Endodermal cell (in vitro differentiated cells): ENCODE results near the gene SULT1A2. TPM values are rescaled to one million over a fixed set of nuclear protein-coding genes. Genes with fewer than 3 reads are reported as not detected.

Experiments used
- DNase-seq: peaks from one replicate; pipeline ENCODE4 v3.0.0-alpha.2; 2017
- H3K27ac ChIP-seq: 2 replicates; pipeline ENCODE4 v1.5.1; 2013; ENCODE audit warnings: mild to moderate bottlenecking, low read depth, low read length, moderate library complexity
- H3K27me3 ChIP-seq: 2 replicates; pipeline ENCODE4 v1.6.1; 2013; ENCODE audit warnings: mild to moderate bottlenecking, low read length, moderate library complexity; ENCODE audit not compliant: insufficient read depth, control insufficient read depth, poor library complexity, severe bottlenecking
- H3K36me3 ChIP-seq: 2 replicates; pipeline ENCODE4 v1.7.0; 2013; ENCODE audit warnings: mild to moderate bottlenecking, low read length, moderate library complexity; ENCODE audit not compliant: control insufficient read depth, insufficient read depth
- H3K4me1 ChIP-seq: one replicate; pipeline ENCODE4 v1.7.0; 2013; ENCODE audit warnings: low read length; ENCODE audit not compliant: control insufficient read depth, insufficient read depth
- H3K4me3 ChIP-seq: 2 replicates; pipeline ENCODE4 v1.5.1; 2013; ENCODE audit warnings: mild to moderate bottlenecking, low read length, moderate library complexity
- H3K9ac ChIP-seq: 2 replicates; pipeline ENCODE4 v1.6.1; 2013; ENCODE audit warnings: mild to moderate bottlenecking, low read length, moderate library complexity; ENCODE audit not compliant: poor library complexity, severe bottlenecking; ENCODE audit errors: extremely low read depth
- H3K9me3 ChIP-seq: 2 replicates; pipeline ENCODE4 v1.6.1; 2013; ENCODE audit warnings: mild to moderate bottlenecking, low read length, moderate library complexity; ENCODE audit not compliant: control insufficient read depth
- H3K27ac Mint-ChIP-seq: 2 replicates; pipeline ENCODE4 v1.8.0; 2020; ENCODE audit warnings: mixed read lengths
- H3K27me3 Mint-ChIP-seq: 2 replicates; pipeline ENCODE4 v1.8.0; 2021; ENCODE audit warnings: mild to moderate bottlenecking, mixed read lengths; ENCODE audit not compliant: insufficient read depth
- H3K36me3 Mint-ChIP-seq: 2 replicates; pipeline ENCODE4 v1.8.0; 2020; ENCODE audit warnings: low read depth, mixed read lengths
- H3K4me1 Mint-ChIP-seq: 2 replicates; pipeline ENCODE4 v1.8.0; 2020; ENCODE audit warnings: mixed read lengths
- H3K4me3 Mint-ChIP-seq: 2 replicates; pipeline ENCODE4 v1.8.0; 2020; ENCODE audit warnings: mild to moderate bottlenecking, moderate library complexity, mixed read lengths
- H3K9me3 Mint-ChIP-seq: 2 replicates; pipeline ENCODE4 v1.8.0; 2020; ENCODE audit warnings: mild to moderate bottlenecking, mixed read lengths
- WGBS, 2 experiments: methylation state at CpG; one replicate each; pipeline versions ENCODE4 v1.1.5 to v1.1.7; 2013; ENCODE audit warnings: missing lambda C conversion rate in 2 of 2, mixed read lengths in 1 of 2; ENCODE audit not compliant: insufficient coverage in 1 of 2, insufficient read length in 1 of 2; 5-methylcytosine and 5-hydroxymethylcytosine counted together
- total RNA-seq, 2 donors: library from RNA; stranded (reverse); fragmentation: NEBNext Ultra II Directional in 1 of 2; extraction: Animal tissue kit (Norgen Biotek cat#: 25700) in 1 of 2; gene quantifications; 2 replicates in 1 of 2; 3 replicates in 1 of 2; pipeline ENCODE4 v1.2.1, GENCODE V29; 2021
- TF ChIP-seq, protein P1 (sequence below): fragments of 200-600 bp; sonication (generic); conservative IDR thresholded peaks from 2 replicates; pipeline ENCODE4 v1.5.0; 2021; ENCODE audit warnings: antibody characterized with exemption, mild to moderate bottlenecking

SULT1A2 gene
- total RNA-seq, 2 donors from 2014 or later = 0.29 to 1.9 TPM

DNA sequence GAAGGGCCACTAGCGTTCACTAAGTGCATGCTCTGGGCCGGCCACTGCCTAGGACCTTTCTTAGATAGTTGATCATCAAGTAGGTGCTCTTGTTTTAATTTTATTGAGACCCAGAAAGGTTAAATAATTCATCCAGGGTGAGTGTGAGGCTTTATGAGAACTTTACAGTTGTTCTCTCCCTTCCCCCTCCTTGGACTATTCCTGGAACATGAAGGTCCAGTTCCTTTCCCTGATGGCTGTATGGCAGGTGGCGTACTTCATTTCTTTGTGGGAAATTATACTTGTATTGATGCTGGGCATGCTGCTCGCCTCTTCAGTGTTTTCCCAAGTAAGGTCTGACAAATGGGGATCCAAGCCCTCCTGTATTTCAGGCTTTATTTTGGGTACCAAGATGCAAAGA, 34.7 kb downstream of the SULT1A2 start:
- DNase-seq = no peak
- WGBS, 2 experiments = 92 to 97% methylated on average over 2 to 4 of the region's 4 CpGs
- Histone ChIP-seq H3K27me3 (no peaks in the 10 kb centered on the region), H3K9ac (no peak overlapping the region), H3K27ac (no peak overlapping the region), H3K4me3 (no peak overlapping the region), H3K9me3 (peaks cover 2% of the 10 kb centered on the region), H3K36me3 (peaks cover 9% of the 10 kb centered on the region), H3K4me1 (no peaks in the 10 kb centered on the region)
- TF ChIP-seq, protein P1, sequence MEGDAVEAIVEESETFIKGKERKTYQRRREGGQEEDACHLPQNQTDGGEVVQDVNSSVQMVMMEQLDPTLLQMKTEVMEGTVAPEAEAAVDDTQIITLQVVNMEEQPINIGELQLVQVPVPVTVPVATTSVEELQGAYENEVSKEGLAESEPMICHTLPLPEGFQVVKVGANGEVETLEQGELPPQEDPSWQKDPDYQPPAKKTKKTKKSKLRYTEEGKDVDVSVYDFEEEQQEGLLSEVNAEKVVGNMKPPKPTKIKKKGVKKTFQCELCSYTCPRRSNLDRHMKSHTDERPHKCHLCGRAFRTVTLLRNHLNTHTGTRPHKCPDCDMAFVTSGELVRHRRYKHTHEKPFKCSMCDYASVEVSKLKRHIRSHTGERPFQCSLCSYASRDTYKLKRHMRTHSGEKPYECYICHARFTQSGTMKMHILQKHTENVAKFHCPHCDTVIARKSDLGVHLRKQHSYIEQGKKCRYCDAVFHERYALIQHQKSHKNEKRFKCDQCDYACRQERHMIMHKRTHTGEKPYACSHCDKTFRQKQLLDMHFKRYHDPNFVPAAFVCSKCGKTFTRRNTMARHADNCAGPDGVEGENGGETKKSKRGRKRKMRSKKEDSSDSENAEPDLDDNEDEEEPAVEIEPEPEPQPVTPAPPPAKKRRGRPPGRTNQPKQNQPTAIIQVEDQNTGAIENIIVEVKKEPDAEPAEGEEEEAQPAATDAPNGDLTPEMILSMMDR = no peak
- Mint-ChIP-seq H3K9me3 (peaks cover 16% of the 10 kb centered on the region), H3K27ac (no peak overlapping the region), H3K4me3 (no peak overlapping the region), H3K27me3 (no peaks in the 10 kb centered on the region), H3K4me1 (peaks cover 6% of the 10 kb centered on the region), H3K36me3 (peaks cover 42% of the 10 kb centered on the region)

DNA sequence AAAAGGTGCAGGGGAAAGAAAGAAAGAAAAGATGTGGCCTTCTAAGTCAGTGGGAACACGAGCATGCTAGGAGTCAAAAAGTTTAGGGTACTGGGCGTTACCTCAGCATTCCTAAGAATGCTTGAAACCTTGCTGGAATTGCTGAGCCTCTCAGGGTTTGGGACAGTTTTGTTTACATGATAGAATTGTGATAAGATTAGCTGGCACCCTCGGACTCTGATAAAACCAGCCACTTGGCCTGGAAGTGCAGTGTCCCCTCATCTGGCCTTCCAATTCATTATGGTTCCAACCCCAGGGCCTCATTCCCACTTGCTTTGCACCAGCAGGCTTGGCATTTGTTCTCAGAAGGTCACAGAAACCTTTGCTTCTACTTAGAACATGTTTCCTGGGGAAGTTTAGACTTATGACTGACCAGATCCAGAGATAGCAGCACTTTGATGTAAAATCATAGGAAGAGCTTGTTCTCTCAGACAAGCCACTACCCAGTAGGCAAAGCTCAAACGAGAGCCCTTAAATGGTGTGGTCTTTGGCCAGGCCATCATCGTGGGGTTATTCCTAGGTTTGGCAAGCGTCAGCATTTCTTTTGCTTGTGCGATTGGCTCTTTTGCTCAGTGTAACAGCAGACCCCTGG, 35.2 kb downstream of the SULT1A2 start:
- Mint-ChIP-seq H3K36me3 (peaks cover 39% of the 10 kb centered on the region), H3K4me1 (peaks cover 6% of the 10 kb centered on the region), H3K9me3 (peaks cover 13% of the 10 kb centered on the region), H3K4me3 (no peak overlapping the region), H3K27ac (peak overlapping the region; percentile 61), H3K27me3 (no peaks in the 10 kb centered on the region)
- Histone ChIP-seq H3K9ac (no peak overlapping the region), H3K27me3 (no peaks in the 10 kb centered on the region), H3K4me3 (no peak overlapping the region), H3K9me3 (no peaks in the 10 kb centered on the region), H3K27ac (no peak overlapping the region), H3K36me3 (peaks cover 9% of the 10 kb centered on the region), H3K4me1 (no peaks in the 10 kb centered on the region)
- TF ChIP-seq, protein P1 = no peak
- DNase-seq = no peak
- WGBS, 2 experiments = 85 to 92% methylated on average over 7 of the region's 7 CpGs

DNA sequence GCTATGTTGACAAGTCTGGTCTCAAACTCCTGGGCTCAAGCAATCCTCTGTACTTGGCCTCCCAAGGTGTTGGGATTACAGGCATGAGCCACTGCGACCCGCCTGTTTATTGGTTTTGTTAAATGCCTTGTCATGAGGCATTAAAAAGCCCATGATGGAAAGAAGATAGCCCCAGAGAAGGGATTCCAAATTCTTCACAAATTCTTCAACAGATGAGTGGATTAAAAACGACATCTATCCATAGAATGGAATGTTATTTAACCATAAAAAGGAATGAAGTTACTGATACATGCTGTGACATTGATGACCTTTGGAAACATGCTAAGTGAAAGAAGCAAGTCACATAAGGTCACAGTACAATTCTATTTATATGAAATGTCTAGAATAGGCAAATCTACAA, 38.4 kb downstream of the SULT1A2 start:
- H3K36me3 Mint-ChIP-seq = peaks cover 28% of the 10 kb centered on the region
- Histone ChIP-seq H3K27me3 (no peaks in the 10 kb centered on the region), H3K9ac (no peak overlapping the region), H3K4me3 (no peak overlapping the region), H3K4me1 (no peaks in the 10 kb centered on the region), H3K36me3 (peaks cover 9% of the 10 kb centered on the region), H3K9me3 (no peaks in the 10 kb centered on the region), H3K27ac (no peak overlapping the region)
- H3K27ac Mint-ChIP-seq = no peak overlapping the region
- no peak for DNase-seq
- H3K27me3 Mint-ChIP-seq = peaks cover 4% of the 10 kb centered on the region
- TF ChIP-seq, protein P1 = no peak
- WGBS, 2 experiments = 78% methylated on average over 3 of the region's 3 CpGs; no CpG with 5 or more reads in 1 of the 2 experiments
- H3K4me3 Mint-ChIP-seq = no peak overlapping the region
- H3K9me3 Mint-ChIP-seq = peaks cover 8% of the 10 kb centered on the region
- H3K4me1 Mint-ChIP-seq = peaks cover 6% of the 10 kb centered on the region
